K562 (cell line): ENCODE data around the gene DDX50. TPM values are rescaled to one million over a fixed set of nuclear protein-coding genes. Genes with fewer than 3 reads are reported as not detected.

Experiments used
- ESRRA ChIP-seq: fragments of 450-650 bp; IDR thresholded peaks from 2 replicates; pipeline ENCODE4 v1.6.1; 2014; ENCODE audit warnings: low read depth, mild to moderate bottlenecking, moderate library complexity, borderline replicate concordance
- GTF2E2 ChIP-seq: fragments of 200-800 bp; sonication (Bioruptor generic); IDR thresholded peaks from 2 replicates; pipeline ENCODE4 v1.6.1; 2016; ENCODE audit warnings: missing genetic modification characterization, missing compliant biosample characterization
- HNRNPLL ChIP-seq: fragments of 200-400 bp; formaldehyde crosslinking; IDR thresholded peaks from 2 replicates; pipeline ENCODE4 v1.6.1; 2017; ENCODE audit warnings: low read length, low read depth, mild to moderate bottlenecking; ENCODE audit not compliant: poor library complexity, severe bottlenecking
- MYC ChIP-seq, 2 experiments: fragments of 250-450 bp in 1 of 2; sonication (Bioruptor Pico) in 1 of 2; IDR thresholded peaks; 2 replicates each; pipeline versions ENCODE4 v1.5.1 to v1.6.1; 2012 to 2021; ENCODE audit warnings: low read depth in 2 of 2, borderline replicate concordance in 1 of 2, improper control_type of control experiment in 1 of 2, low read length in 1 of 2, mild to moderate bottlenecking in 1 of 2, moderate library complexity in 1 of 2
- NFIX ChIP-seq: fragments of 250-450 bp; sonication (Bioruptor Pico); IDR thresholded peaks from 2 replicates; pipeline ENCODE4 v1.4.0; 2020; ENCODE audit warnings: low read depth, mild to moderate bottlenecking, moderate library complexity
- ZFP1 ChIP-seq: fragments of 450-650 bp; formaldehyde crosslinking; IDR thresholded peaks from 2 replicates; pipeline ENCODE4 v1.4.0; 2020; ENCODE audit warnings: mild to moderate bottlenecking, mixed read lengths
- ZNF274 ChIP-seq: IDR thresholded peaks from 2 replicates; pipeline ENCODE4 v1.6.1; 2011; ENCODE audit warnings: low read depth, mild to moderate bottlenecking, low read length, moderate library complexity, borderline replicate concordance
- polyA plus RNA-seq, 8 experiments: library from polyadenylated mRNA; depleted of rRNA in 4 of 8; stranded (reverse) in 5 of 8; unstranded in 3 of 8; fragments of >200 nt; fragmentation: Nextera tagmentation in 2 of 8; fragmentation: Illumina TruSeq in 1 of 8; extraction: Ambion mirVana in 2 of 8; extraction: Trizol in 1 of 8; gene quantifications; 2 replicates each; pipeline versions ENCODE4 v1.2.1 to v1.2.3, GENCODE V29; 2011 to 2014; ENCODE audit warnings: inconsistent platforms in 1 of 8, missing spikeins in 1 of 8
- total RNA-seq, 7 experiments: library from RNA; depleted of rRNA in 6 of 7; stranded (reverse); fragments of >200 nt in 6 of 7; fragmentation: Illumina TruSeq in 2 of 7; extraction: Trizol in 2 of 7; gene quantifications; 2 replicates each; pipeline versions ENCODE4 v1.2.1 to v1.2.3, GENCODE V29; 2011 to 2021; ENCODE audit warnings: low replicate concordance in 1 of 7
- TF ChIP-seq, protein P1 (sequence below): fragments of 450-650 bp; IDR thresholded peaks from 2 replicates; pipeline ENCODE4 v1.6.1; 2016; ENCODE audit warnings: borderline replicate concordance
- TF ChIP-seq, protein P2 (sequence below): sonication (generic); formaldehyde crosslinking; IDR thresholded peaks from 2 replicates; pipeline ENCODE4 v1.8.0; 2023; ENCODE audit warnings: mild to moderate bottlenecking, missing genetic modification reagents
- TF ChIP-seq, protein P3 (sequence below): conservative IDR thresholded peaks from 2 replicates; pipeline ENCODE4 v1.6.1; 2011; ENCODE audit warnings: low read depth, mild to moderate bottlenecking, low read length; ENCODE audit not compliant: control insufficient read depth
- TF ChIP-seq, protein P4 (sequence below), 2 experiments: fragments of 450-650 bp in 1 of 2; sonication (generic) in 1 of 2; formaldehyde crosslinking; conservative IDR thresholded peaks; 2 replicates each; pipeline versions ENCODE4 v1.4.0 to v1.8.1; 2020 to 2022; ENCODE audit warnings: mild to moderate bottlenecking in 1 of 2, missing genetic modification reagents in 1 of 2
- TF ChIP-seq, protein P5 (sequence below): fragments of 250-450 bp; sonication (Bioruptor Pico); IDR thresholded peaks from 2 replicates; pipeline ENCODE4 v1.8.0; 2022; ENCODE audit warnings: inconsistent platforms, mild to moderate bottlenecking, moderate library complexity, borderline replicate concordance
- TF ChIP-seq, protein P6 (sequence below): IDR thresholded peaks from 3 replicates; pipeline ENCODE4 v1.6.1; 2011; ENCODE audit warnings: borderline replicate concordance, mild to moderate bottlenecking, moderate library complexity; ENCODE audit not compliant: insufficient read length; ENCODE audit errors: extremely low read depth
- TF ChIP-seq, protein P7 (sequence below): fragments of 250-450 bp; sonication (Bioruptor Pico); IDR thresholded peaks from 2 replicates; pipeline ENCODE4 v1.9.0; 2021; ENCODE audit warnings: mild to moderate bottlenecking

The DDX50 gene
- total and polyA plus RNA-seq, 9 of the 15 experiments (the other 6 are each of a cell fraction or from before 2014, with no cell fraction given) = 36.7 to 86.8 (median 57.4) TPM

DNA sequence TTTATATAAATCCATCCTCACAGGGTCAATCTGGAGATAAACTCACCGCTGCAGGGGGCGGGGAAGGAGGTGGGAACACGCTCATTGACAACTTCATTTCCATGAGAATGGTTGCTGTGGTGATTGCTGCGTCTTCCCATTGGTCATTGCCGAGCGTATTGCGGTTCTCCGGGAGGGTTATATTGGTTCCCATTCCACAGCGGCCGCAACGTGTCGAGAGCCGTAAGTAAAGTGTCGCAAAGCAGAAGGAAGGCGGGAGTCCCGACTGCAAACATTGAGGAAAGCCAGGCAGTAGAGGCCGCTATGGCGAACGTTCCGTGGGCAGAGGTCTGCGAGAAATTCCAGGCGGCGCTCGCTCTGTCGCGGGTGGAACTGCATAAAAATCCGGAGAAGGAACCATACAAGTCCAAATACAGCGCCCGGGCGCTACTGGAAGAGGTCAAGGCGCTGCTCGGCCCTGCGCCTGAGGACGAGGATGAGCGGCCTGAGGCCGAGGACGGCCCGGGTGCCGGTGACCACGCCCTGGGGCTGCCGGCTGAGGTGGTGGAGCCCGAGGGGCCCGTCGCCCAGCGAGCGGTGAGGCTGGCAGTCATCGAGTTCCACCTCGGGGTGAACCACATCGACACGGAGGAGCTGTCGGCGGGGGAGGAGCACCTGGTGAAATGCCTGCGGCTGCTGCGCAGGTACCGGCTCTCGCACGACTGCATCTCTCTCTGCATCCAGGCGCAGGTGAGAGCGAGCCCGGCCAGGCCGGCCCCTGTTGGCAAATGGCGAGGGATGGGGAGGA, 87.6 kb downstream of the DDX50 start, which contains the start of gene KIFBP (continued):
- TF ChIP-seq, protein P1, sequence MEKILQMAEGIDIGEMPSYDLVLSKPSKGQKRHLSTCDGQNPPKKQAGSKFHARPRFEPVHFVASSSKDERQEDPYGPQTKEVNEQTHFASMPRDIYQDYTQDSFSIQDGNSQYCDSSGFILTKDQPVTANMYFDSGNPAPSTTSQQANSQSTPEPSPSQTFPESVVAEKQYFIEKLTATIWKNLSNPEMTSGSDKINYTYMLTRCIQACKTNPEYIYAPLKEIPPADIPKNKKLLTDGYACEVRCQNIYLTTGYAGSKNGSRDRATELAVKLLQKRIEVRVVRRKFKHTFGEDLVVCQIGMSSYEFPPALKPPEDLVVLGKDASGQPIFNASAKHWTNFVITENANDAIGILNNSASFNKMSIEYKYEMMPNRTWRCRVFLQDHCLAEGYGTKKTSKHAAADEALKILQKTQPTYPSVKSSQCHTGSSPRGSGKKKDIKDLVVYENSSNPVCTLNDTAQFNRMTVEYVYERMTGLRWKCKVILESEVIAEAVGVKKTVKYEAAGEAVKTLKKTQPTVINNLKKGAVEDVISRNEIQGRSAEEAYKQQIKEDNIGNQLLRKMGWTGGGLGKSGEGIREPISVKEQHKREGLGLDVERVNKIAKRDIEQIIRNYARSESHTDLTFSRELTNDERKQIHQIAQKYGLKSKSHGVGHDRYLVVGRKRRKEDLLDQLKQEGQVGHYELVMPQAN = peak; percentile 73; the same call in 1 of the 2 replicates
- TF ChIP-seq ZNF274 (no peak), ZFP1 (CRISPR knock-in tag) (no peak), MYC (IDR thresholded peaks at IDR 0.05; ENCODE audit: low read depth, low read length) (peak; percentile 89), MYC (CRISPR knock-in tag; IDR thresholded peaks at IDR 0.05; ENCODE audit: borderline replicate concordance, low read depth) (peak; percentile 51; the same call in 1 of the 2 replicates), NFIX (CRISPR knock-in tag) (no peak), HNRNPLL (peak; percentile 91), GTF2E2 (tag) (peak; percentile 61; the same call in 1 of the 2 replicates), ESRRA (peak; percentile 89; the same call in 1 of the 2 replicates)
- TF ChIP-seq, protein P2, sequence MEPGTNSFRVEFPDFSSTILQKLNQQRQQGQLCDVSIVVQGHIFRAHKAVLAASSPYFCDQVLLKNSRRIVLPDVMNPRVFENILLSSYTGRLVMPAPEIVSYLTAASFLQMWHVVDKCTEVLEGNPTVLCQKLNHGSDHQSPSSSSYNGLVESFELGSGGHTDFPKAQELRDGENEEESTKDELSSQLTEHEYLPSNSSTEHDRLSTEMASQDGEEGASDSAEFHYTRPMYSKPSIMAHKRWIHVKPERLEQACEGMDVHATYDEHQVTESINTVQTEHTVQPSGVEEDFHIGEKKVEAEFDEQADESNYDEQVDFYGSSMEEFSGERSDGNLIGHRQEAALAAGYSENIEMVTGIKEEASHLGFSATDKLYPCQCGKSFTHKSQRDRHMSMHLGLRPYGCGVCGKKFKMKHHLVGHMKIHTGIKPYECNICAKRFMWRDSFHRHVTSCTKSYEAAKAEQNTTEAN = no peak
- TF ChIP-seq, protein P3, sequence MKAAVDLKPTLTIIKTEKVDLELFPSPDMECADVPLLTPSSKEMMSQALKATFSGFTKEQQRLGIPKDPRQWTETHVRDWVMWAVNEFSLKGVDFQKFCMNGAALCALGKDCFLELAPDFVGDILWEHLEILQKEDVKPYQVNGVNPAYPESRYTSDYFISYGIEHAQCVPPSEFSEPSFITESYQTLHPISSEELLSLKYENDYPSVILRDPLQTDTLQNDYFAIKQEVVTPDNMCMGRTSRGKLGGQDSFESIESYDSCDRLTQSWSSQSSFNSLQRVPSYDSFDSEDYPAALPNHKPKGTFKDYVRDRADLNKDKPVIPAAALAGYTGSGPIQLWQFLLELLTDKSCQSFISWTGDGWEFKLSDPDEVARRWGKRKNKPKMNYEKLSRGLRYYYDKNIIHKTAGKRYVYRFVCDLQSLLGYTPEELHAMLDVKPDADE = no peak
- TF ChIP-seq, protein P4, sequence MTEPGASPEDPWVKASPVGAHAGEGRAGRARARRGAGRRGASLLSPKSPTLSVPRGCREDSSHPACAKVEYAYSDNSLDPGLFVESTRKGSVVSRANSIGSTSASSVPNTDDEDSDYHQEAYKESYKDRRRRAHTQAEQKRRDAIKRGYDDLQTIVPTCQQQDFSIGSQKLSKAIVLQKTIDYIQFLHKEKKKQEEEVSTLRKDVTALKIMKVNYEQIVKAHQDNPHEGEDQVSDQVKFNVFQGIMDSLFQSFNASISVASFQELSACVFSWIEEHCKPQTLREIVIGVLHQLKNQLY (CRISPR knock-in tag; conservative IDR thresholded peaks at IDR 0.05) = no peak
- TF ChIP-seq, protein P5, sequence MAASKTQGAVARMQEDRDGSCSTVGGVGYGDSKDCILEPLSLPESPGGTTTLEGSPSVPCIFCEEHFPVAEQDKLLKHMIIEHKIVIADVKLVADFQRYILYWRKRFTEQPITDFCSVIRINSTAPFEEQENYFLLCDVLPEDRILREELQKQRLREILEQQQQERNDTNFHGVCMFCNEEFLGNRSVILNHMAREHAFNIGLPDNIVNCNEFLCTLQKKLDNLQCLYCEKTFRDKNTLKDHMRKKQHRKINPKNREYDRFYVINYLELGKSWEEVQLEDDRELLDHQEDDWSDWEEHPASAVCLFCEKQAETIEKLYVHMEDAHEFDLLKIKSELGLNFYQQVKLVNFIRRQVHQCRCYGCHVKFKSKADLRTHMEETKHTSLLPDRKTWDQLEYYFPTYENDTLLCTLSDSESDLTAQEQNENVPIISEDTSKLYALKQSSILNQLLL = no peak
- TF ChIP-seq, protein P6, sequence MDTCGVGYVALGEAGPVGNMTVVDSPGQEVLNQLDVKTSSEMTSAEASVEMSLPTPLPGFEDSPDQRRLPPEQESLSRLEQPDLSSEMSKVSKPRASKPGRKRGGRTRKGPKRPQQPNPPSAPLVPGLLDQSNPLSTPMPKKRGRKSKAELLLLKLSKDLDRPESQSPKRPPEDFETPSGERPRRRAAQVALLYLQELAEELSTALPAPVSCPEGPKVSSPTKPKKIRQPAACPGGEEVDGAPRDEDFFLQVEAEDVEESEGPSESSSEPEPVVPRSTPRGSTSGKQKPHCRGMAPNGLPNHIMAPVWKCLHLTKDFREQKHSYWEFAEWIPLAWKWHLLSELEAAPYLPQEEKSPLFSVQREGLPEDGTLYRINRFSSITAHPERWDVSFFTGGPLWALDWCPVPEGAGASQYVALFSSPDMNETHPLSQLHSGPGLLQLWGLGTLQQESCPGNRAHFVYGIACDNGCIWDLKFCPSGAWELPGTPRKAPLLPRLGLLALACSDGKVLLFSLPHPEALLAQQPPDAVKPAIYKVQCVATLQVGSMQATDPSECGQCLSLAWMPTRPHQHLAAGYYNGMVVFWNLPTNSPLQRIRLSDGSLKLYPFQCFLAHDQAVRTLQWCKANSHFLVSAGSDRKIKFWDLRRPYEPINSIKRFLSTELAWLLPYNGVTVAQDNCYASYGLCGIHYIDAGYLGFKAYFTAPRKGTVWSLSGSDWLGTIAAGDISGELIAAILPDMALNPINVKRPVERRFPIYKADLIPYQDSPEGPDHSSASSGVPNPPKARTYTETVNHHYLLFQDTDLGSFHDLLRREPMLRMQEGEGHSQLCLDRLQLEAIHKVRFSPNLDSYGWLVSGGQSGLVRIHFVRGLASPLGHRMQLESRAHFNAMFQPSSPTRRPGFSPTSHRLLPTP = no peak
- TF ChIP-seq, protein P7, sequence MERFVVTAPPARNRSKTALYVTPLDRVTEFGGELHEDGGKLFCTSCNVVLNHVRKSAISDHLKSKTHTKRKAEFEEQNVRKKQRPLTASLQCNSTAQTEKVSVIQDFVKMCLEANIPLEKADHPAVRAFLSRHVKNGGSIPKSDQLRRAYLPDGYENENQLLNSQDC (CRISPR knock-in tag) = peak; percentile 33; the same call in 1 of the 2 replicates
